H1 (cell line): ENCODE measurements around the gene CPNE8.

Source experiments
- CBX5 ChIP-seq: fragments of 300-800, 300-1000 bp; sonication (generic); IDR thresholded peaks from 2 replicates; pipeline ENCODE4 v1.7.1; 2016; ENCODE audit warnings: antibody characterized with exemption, low read length, low read depth
- CTCF ChIP-seq, 3 experiments: IDR thresholded peaks; 1 replicate in 2 of 3; 2 replicates in 1 of 3; pipeline versions ENCODE4 v1.5.1 to v1.6.1; 2011; ENCODE audit warnings: low read length in 3 of 3, mild to moderate bottlenecking in 3 of 3, inconsistent platforms in 2 of 3, low read depth in 1 of 3, moderate library complexity in 1 of 3; ENCODE audit not compliant: insufficient read depth in 1 of 3; ENCODE audit errors: control extremely low read depth in 1 of 3
- JUND ChIP-seq: IDR thresholded peaks from 2 replicates; pipeline ENCODE4 v1.6.1; 2011; ENCODE audit warnings: mild to moderate bottlenecking, improper control_type of control experiment, low read length
- POLR2A ChIP-seq, 2 experiments: IDR thresholded peaks; 1 replicate in 1 of 2; 2 replicates in 1 of 2; pipeline ENCODE4 v1.6.1; 2011; ENCODE audit warnings: low read depth in 2 of 2, low read length in 2 of 2, mild to moderate bottlenecking in 2 of 2; ENCODE audit errors: control extremely low read depth in 1 of 2
- RAD21 ChIP-seq, 2 experiments: IDR thresholded peaks in 1 of 2; conservative IDR thresholded peaks in 1 of 2; 2 replicates each; pipeline ENCODE4 v1.6.1; 2011; ENCODE audit warnings: low read depth in 2 of 2, low read length in 2 of 2, improper control_type of control experiment in 1 of 2, inconsistent platforms in 1 of 2, mild to moderate bottlenecking in 1 of 2, moderate library complexity in 1 of 2
- RBBP5 ChIP-seq: IDR thresholded peaks from 2 replicates; pipeline ENCODE4 v1.7.1; 2012; ENCODE audit warnings: low read depth, mild to moderate bottlenecking, inconsistent platforms, low read length, moderate library complexity, borderline replicate concordance
- RFX5 ChIP-seq: IDR thresholded peaks from 2 replicates; pipeline ENCODE4 v1.6.1; 2011; ENCODE audit warnings: low read depth, low read length, improper control_type of control experiment, borderline replicate concordance
- SAP30 ChIP-seq: fragments of 300-600 bp; sonication (generic); IDR thresholded peaks from 2 replicates; pipeline ENCODE4 v1.7.1; 2012; ENCODE audit warnings: low read length, moderate library complexity, mild to moderate bottlenecking, inconsistent platforms; ENCODE audit not compliant: insufficient read depth, insufficient replicate concordance
- SIN3A ChIP-seq, 2 experiments: IDR thresholded peaks in 1 of 2; conservative IDR thresholded peaks in 1 of 2; 2 replicates each; pipeline ENCODE4 v1.6.1; 2011 to 2012; ENCODE audit warnings: low read length in 2 of 2, improper control_type of control experiment in 1 of 2, low read depth in 1 of 2, mild to moderate bottlenecking in 1 of 2
- TAF1 ChIP-seq: IDR thresholded peaks from 2 replicates; pipeline ENCODE4 v1.6.1; 2011; ENCODE audit warnings: mild to moderate bottlenecking, low read depth, low read length
- TCF12 ChIP-seq: IDR thresholded peaks from 2 replicates; pipeline ENCODE4 v1.6.1; 2011; ENCODE audit warnings: low read depth, mild to moderate bottlenecking, low read length
- TEAD4 ChIP-seq: IDR thresholded peaks from 2 replicates; pipeline ENCODE4 v1.6.1; 2012; ENCODE audit warnings: low read depth, low read length, inconsistent platforms, mixed read lengths
- USF2 ChIP-seq: IDR thresholded peaks from 2 replicates; pipeline ENCODE4 v1.6.1; 2011; ENCODE audit warnings: low read length, improper control_type of control experiment

- TF ChIP-seq POLR2A (IDR thresholded peaks at IDR 0.05; ENCODE audit: control extremely low read depth in 1 of 2, low read depth in 2 of 2, low read length in 2 of 2) (no peak), TAF1 (no peak), SAP30 (no peak), JUND (no peak), CTCF (IDR thresholded peaks at IDR 0.05; ENCODE audit: control extremely low read depth in 1 of 3, insufficient read depth in 1 of 3, low read depth in 1 of 3, low read length in 3 of 3) (no peak), TEAD4 (no peak), TCF12 (no peak), USF2 (no peak), RBBP5 (no peak), RAD21 (IDR thresholded peaks at IDR 0.05 in 1 of 2, conservative IDR thresholded peaks at IDR 0.05 in 1 of 2; ENCODE audit: low read depth in 2 of 2, low read length in 2 of 2) (no peak), CBX5 (no peak), SIN3A (conservative IDR thresholded peaks at IDR 0.05 in 1 of 2, IDR thresholded peaks at IDR 0.05 in 1 of 2; ENCODE audit: low read depth in 1 of 2, low read length in 2 of 2) (no peak), RFX5 (no peak)
Measured at GRCh38 chr12:38746744-38747143, 158.6 kb downstream of the CPNE8 start.
